Dendritic cell treated with granulocyte-macrophage colony-stimulating factor and Interleukin-4, amounts not matched to agents 40 ng/mL and 50 ng/mL, for 4 days (primary cell): ENCODE data around the gene PIEZO2.
"Not testable (repeated sequence)": the region's sequence is repeated elsewhere in the genome, so short reads cannot be mapped to it uniquely, and the experiment has no call there.

Experiments
- H3K27ac Mint-ChIP-seq: one replicate; pipeline ENCODE4 v1.8.0; 2022; ENCODE audit warnings: mild to moderate bottlenecking, mixed read lengths
- H3K27me3 Mint-ChIP-seq: one replicate; pipeline ENCODE4 v1.8.0; 2022; ENCODE audit warnings: mild to moderate bottlenecking, mixed read lengths
- H3K36me3 Mint-ChIP-seq: one replicate; pipeline ENCODE4 v1.8.0; 2022; ENCODE audit warnings: low read depth, mixed read lengths
- H3K4me1 Mint-ChIP-seq: one replicate; pipeline ENCODE4 v1.8.0; 2022; ENCODE audit warnings: low read depth, mixed read lengths
- H3K4me3 Mint-ChIP-seq: one replicate; pipeline ENCODE4 v1.8.0; 2022; ENCODE audit warnings: mild to moderate bottlenecking, moderate library complexity, mixed read lengths
- H3K9me3 Mint-ChIP-seq: one replicate; pipeline ENCODE4 v1.8.0; 2022; ENCODE audit warnings: mixed read lengths
- intact Hi-C: fragments of 100-400 bp; cut with micrococcal nuclease; formaldehyde crosslinking; loops from one replicate; pipeline ENCODE4 v1.15.0; 2022

The PIEZO2 gene

GRCh38 chr18:11145413-11146191 is 3.8 kb downstream of the PIEZO2 start:
- Mint-ChIP-seq H3K27ac (no peak overlapping the region), H3K9me3 (no peaks in the 10 kb centered on the region), H3K4me1 (peaks cover 7% of the 10 kb centered on the region), H3K4me3 (no peak overlapping the region), H3K36me3 (no peaks in the 10 kb centered on the region), H3K27me3 (peaks cover 53% of the 10 kb centered on the region)
- intact Hi-C loops, result no loop called here

GRCh38 chr18:11137400-11137799 is 12.0 kb downstream of the PIEZO2 start:
- H3K4me1 Mint-ChIP-seq, result no peaks in the 10 kb centered on the region

GRCh38 chr18:11136241-11136640 is 13.1 kb downstream of the PIEZO2 start:
- Mint-ChIP-seq H3K9me3 (no peaks in the 10 kb centered on the region), H3K27ac (no peak overlapping the region), H3K4me1 (no peaks in the 10 kb centered on the region), H3K36me3 (no peaks in the 10 kb centered on the region), H3K27me3 (no peaks in the 10 kb centered on the region), H3K4me3 (no peak overlapping the region)
- intact Hi-C loops, result no loop called here

More at GRCh38 chr18:11137400-11137799, 12.0 kb downstream of the PIEZO2 start:
- Mint-ChIP-seq H3K9me3 (no peaks in the 10 kb centered on the region), H3K27ac (no peak overlapping the region), H3K4me3 (no peak overlapping the region), H3K36me3 (no peaks in the 10 kb centered on the region), H3K27me3 (no peaks in the 10 kb centered on the region)
- intact Hi-C loops, result no loop called here

GRCh38 chr18:11134940-11135339 is 14.4 kb downstream of the PIEZO2 start:
- Mint-ChIP-seq H3K27ac (no peak overlapping the region), H3K27me3 (no peaks in the 10 kb centered on the region), H3K36me3 (no peaks in the 10 kb centered on the region), H3K4me3 (no peak overlapping the region), H3K4me1 (no peaks in the 10 kb centered on the region), H3K9me3 (no peaks in the 10 kb centered on the region)
- intact Hi-C loops, result no loop called here

- H3K4me1 Mint-ChIP-seq, intact Hi-C loops, H3K36me3 Mint-ChIP-seq, H3K27me3 Mint-ChIP-seq, H3K4me3 Mint-ChIP-seq, H3K27ac Mint-ChIP-seq: not testable (repeated sequence)
- peaks cover 15% of the 10 kb centered on the region for H3K9me3 Mint-ChIP-seq
Measured at GRCh38 chr18:11129059-11129458, 20.3 kb downstream of the PIEZO2 start.

GRCh38 chr18:11125492-11126315 is 23.7 kb downstream of the PIEZO2 start:
- intact Hi-C loops, result no loop called here
- H3K4me1 Mint-ChIP-seq, result no peaks in the 10 kb centered on the region
- H3K27me3 Mint-ChIP-seq, result peaks cover 3% of the 10 kb centered on the region
- H3K36me3 Mint-ChIP-seq, result no peaks in the 10 kb centered on the region
- no peak overlapping the region for H3K4me3 Mint-ChIP-seq
- H3K9me3 Mint-ChIP-seq, result peaks cover 15% of the 10 kb centered on the region
- H3K27ac Mint-ChIP-seq, result no peak overlapping the region

- H3K27me3 Mint-ChIP-seq, result peaks cover 3% of the 10 kb centered on the region
- H3K4me3 Mint-ChIP-seq, result no peak overlapping the region
- H3K4me1 Mint-ChIP-seq, result no peaks in the 10 kb centered on the region
- no peak overlapping the region for H3K27ac Mint-ChIP-seq
- no peaks in the 10 kb centered on the region for H3K36me3 Mint-ChIP-seq
- peaks cover 9% of the 10 kb centered on the region for H3K9me3 Mint-ChIP-seq
- intact Hi-C loops, result no loop called here
Measured at GRCh38 chr18:11124054-11124453, 25.3 kb downstream of the PIEZO2 start.

GRCh38 chr18:11121443-11121849 is 27.9 kb downstream of the PIEZO2 start:
- Mint-ChIP-seq H3K27me3 (peaks cover 3% of the 10 kb centered on the region), H3K27ac (no peak overlapping the region), H3K36me3 (no peaks in the 10 kb centered on the region), H3K4me3 (no peak overlapping the region), H3K4me1 (no peaks in the 10 kb centered on the region), H3K9me3 (no peaks in the 10 kb centered on the region)
- intact Hi-C loops, result no loop called here

- no peak overlapping the region for H3K27ac Mint-ChIP-seq
Measured at GRCh38 chr18:11119959-11120587, 29.3 kb downstream of the PIEZO2 start.

GRCh38 chr18:11119550-11119949 is 29.8 kb downstream of the PIEZO2 start:
- Mint-ChIP-seq H3K27me3 (peaks cover 3% of the 10 kb centered on the region), H3K4me1 (no peaks in the 10 kb centered on the region), H3K36me3 (no peaks in the 10 kb centered on the region), H3K9me3 (no peaks in the 10 kb centered on the region), H3K27ac (no peak overlapping the region), H3K4me3 (no peak overlapping the region)
- intact Hi-C loops, result no loop called here

More at GRCh38 chr18:11119959-11120587, 29.3 kb downstream of the PIEZO2 start:
- Mint-ChIP-seq H3K4me3 (no peak overlapping the region), H3K4me1 (no peaks in the 10 kb centered on the region), H3K36me3 (no peaks in the 10 kb centered on the region), H3K9me3 (no peaks in the 10 kb centered on the region), H3K27me3 (peaks cover 3% of the 10 kb centered on the region)
- intact Hi-C loops, result no loop called here

GRCh38 chr18:11118051-11118766 is 31.2 kb downstream of the PIEZO2 start:
- Mint-ChIP-seq H3K4me1 (no peaks in the 10 kb centered on the region), H3K9me3 (no peaks in the 10 kb centered on the region), H3K27me3 (no peaks in the 10 kb centered on the region), H3K36me3 (no peaks in the 10 kb centered on the region), H3K27ac (no peak overlapping the region), H3K4me3 (no peak overlapping the region)
- intact Hi-C loops, result no loop called here

- Mint-ChIP-seq H3K27me3 (no peaks in the 10 kb centered on the region), H3K36me3 (no peaks in the 10 kb centered on the region), H3K4me1 (no peaks in the 10 kb centered on the region), H3K4me3 (no peak overlapping the region), H3K27ac (no peak overlapping the region), H3K9me3 (no peaks in the 10 kb centered on the region)
- intact Hi-C loops, result no loop called here
Measured at GRCh38 chr18:11115276-11115675, 34.1 kb downstream of the PIEZO2 start.

GRCh38 chr18:11114653-11115052 is 34.7 kb downstream of the PIEZO2 start:
- Mint-ChIP-seq H3K4me3 (no peak overlapping the region), H3K9me3 (no peaks in the 10 kb centered on the region), H3K4me1 (no peaks in the 10 kb centered on the region), H3K27me3 (no peaks in the 10 kb centered on the region), H3K36me3 (no peaks in the 10 kb centered on the region), H3K27ac (no peak overlapping the region)
- intact Hi-C loops, result no loop called here
